ENCODE results near the gene ATP1B3.

ATP1B3 gene

GRCh38 chr3:141859651-141860050 lies 16.8 kb upstream of the ATP1B3 start:
- no peak for DNase-seq (ENCODE audit: extremely low read depth, low read depth)
- no peak overlapping the region for H3K4me3 ChIP-seq (replicated peaks; ENCODE audit: low read depth, low read length)
- TF ChIP-seq CTCF (IDR thresholded peaks at IDR 0.05; ENCODE audit: low read depth, low read length, missing control alignments) = no peak

- no peak for DNase-seq (ENCODE audit: extremely low read depth, low read depth)
- no peak overlapping the region for H3K4me3 ChIP-seq (replicated peaks; ENCODE audit: low read depth, low read length)
- no peak for TF ChIP-seq CTCF (IDR thresholded peaks at IDR 0.05; ENCODE audit: low read depth, low read length, missing control alignments)
Measured at GRCh38 chr3:141860086-141860669, 16.3 kb upstream of the ATP1B3 start.

- DNase-seq (ENCODE audit: extremely low read depth, low read depth) = no peak
- no peak overlapping the region for H3K4me3 ChIP-seq (replicated peaks; ENCODE audit: low read depth, low read length)
- no peak for TF ChIP-seq CTCF (IDR thresholded peaks at IDR 0.05; ENCODE audit: low read depth, low read length, missing control alignments)
Measured at GRCh38 chr3:141860766-141861513, 15.5 kb upstream of the ATP1B3 start.

- no peak for DNase-seq (ENCODE audit: extremely low read depth, low read depth)
- no peak for TF ChIP-seq CTCF (IDR thresholded peaks at IDR 0.05; ENCODE audit: low read depth, low read length, missing control alignments)
- H3K4me3 ChIP-seq (replicated peaks; ENCODE audit: low read depth, low read length) = no peak overlapping the region
Measured at GRCh38 chr3:141862279-141862816, 14.1 kb upstream of the ATP1B3 start.

GRCh38 chr3:141863491-141863890 lies 13.0 kb upstream of the ATP1B3 start:
- no peak for TF ChIP-seq CTCF (IDR thresholded peaks at IDR 0.05; ENCODE audit: low read depth, low read length, missing control alignments)
- H3K4me3 ChIP-seq (replicated peaks; ENCODE audit: low read depth, low read length) = no peak overlapping the region
- no peak for DNase-seq (ENCODE audit: extremely low read depth, low read depth)

GRCh38 chr3:141864281-141864970 lies 12.0 kb upstream of the ATP1B3 start:
- no peak overlapping the region for H3K4me3 ChIP-seq (replicated peaks; ENCODE audit: low read depth, low read length)
- TF ChIP-seq CTCF (IDR thresholded peaks at IDR 0.05; ENCODE audit: low read depth, low read length, missing control alignments) = no peak
- no peak for DNase-seq (ENCODE audit: extremely low read depth, low read depth)
